ENCODE data around the gene SPACDR. TPM values are rescaled to one million over a fixed set of nuclear protein-coding genes. Genes with fewer than 3 reads are reported as not detected.
A peak's percentile ranks its signal among the peaks of the same experiment; 100 is the strongest.

The SPACDR gene
- total and polyA plus RNA-seq, 9 of the 15 experiments (the other 6 are each of a cell fraction or from before 2014, with no cell fraction given): 0.07 to 0.55 (median 0.14) TPM; not detected in 1

DNA sequence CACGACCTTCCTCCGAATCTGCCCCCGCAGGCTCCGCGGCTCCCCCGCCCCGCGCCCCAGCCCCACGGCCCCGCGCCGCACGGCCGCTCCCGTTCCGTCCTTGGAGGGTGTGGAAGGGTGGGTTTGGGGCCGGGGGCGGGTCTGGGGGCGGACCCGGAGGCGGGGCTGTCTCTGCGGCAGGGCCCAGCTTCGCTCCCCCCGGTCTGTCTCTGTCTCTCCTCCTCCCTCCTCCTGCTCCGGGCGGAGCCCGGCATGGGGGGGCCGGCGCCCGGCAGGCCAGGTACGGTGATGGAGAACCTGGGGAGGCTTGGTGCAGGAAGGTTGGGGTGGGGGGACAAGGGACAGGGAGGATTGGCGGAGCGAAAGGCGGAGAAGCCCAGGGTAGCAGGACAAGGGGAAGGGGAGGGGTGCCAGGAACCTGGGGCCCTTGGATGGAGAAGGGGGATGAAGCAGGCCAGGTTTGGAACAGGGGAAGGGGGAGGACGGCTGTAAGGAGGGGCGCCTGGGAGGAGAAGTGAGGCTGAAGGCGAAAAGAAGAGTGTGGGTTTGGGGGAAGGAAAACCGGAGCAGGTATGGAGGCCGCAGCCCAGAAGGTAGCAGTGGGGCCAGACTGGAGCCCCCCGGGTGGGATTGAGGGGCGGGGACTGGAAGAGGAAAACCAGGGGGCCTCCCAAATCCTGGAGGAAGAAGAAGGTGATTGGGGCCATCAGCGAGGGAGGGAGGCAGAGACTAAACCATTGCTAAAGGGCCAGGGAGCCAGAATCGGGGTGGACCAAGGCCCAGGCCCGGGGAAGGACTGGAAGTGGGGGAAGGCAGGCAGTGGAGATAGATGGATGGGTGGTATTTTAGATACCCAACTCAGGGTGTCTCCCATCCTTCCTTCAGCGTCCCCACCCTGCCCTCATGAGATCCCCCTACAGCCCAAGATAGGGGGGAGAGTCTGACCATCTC is 19.9 kb upstream of the SPACDR start, which contains the start of gene NYAP1:
TSS of gene NYAP1 (plus strand) at position 206 of the 951 bp plus-strand sequence. CDS start 1,385 bp downstream, outside the sequence.
- no peaks in the 10 kb centered on the region for H4K20me1 ChIP-seq (replicated peaks; ENCODE audit: control insufficient read depth, insufficient read depth, low read length)
- H3K27ac ChIP-seq (ENCODE audit: extremely low read depth, low read depth, low read length): peak within 1 kb of the TSS; percentile 27; the same call in 1 of the 3 replicates
- 72% methylated on average over 9 of the region's 45 CpGs for WGBS (ENCODE audit: insufficient coverage, low coverage, missing lambda C conversion rate)
- BruUV-seq (replicated peaks): no TSS peak
- in situ Hi-C loops (cut with MboI): no loop called here
- ChIA-PET CTCF (ENCODE audit: low intra/inter-chr PET ratio) (interaction anchor here (1.3 to 3.3 kb wide), 7 partner anchors 14 to 351 kb away, joined by 3 to 30 read pairs (median 5); no protein-coding TSS in a partner anchor), POLR2A (interaction anchor here (0.5 to 1.6 kb wide), 5 partner anchors 9 to 403 kb away, joined by 3 to 5 read pairs (median 3); no protein-coding TSS in a partner anchor)
- H3K79me2 ChIP-seq (ENCODE audit: control insufficient read depth, insufficient read depth, low read length): peaks cover 2% of the 10 kb centered on the region
- H3K9me3 ChIP-seq (replicated peaks; ENCODE audit: control insufficient read depth, insufficient read depth, low read depth, low read length): no peaks in the 10 kb centered on the region
- intact Hi-C loops (cut with micrococcal nuclease): loop anchor here (1.0 kb wide), 3 partner anchors 15 to 84 kb away; no protein-coding TSS in a partner anchor
- H2AFZ ChIP-seq (ENCODE audit: low read depth, low read length): peak within 1 kb of the TSS; percentile 96
- peak within 1 kb of the TSS; percentile 87 for H3K4me2 ChIP-seq (ENCODE audit: insufficient read depth, low read length)
- ATAC-seq (peak; percentile 70), DNase-seq (ENCODE audit: extremely low read depth in 1 of 4, low spot score in 3 of 4) (peak; percentile 83 to 95 (median 92)), FAIRE-seq (no peak)
- peaks cover 8 to 72% of the 10 kb centered on the region in 2 experiments; a peak in 4 of 5 replicates for H3K4me1 ChIP-seq (replicated peaks in 1 of 2; ENCODE audit: control insufficient read depth in 2 of 2, insufficient read depth in 2 of 2, low read length in 2 of 2)
- no peaks in the 10 kb centered on the region for H3K36me3 ChIP-seq (ENCODE audit: control insufficient read depth, insufficient read depth, low read length)
- H3K27me3 ChIP-seq (ENCODE audit: control insufficient read depth in 2 of 2, insufficient read depth in 2 of 2, low read length in 2 of 2): no peaks in the 10 kb centered on the region
- H3K4me3 ChIP-seq: peak within 1 kb of the TSS; percentile 64
- H3K9me1 ChIP-seq (ENCODE audit: control insufficient read depth, insufficient read depth, low read length): no peaks in the 10 kb centered on the region
- H3K9ac ChIP-seq (ENCODE audit: insufficient read depth in 1 of 2, low read depth in 2 of 2, low read length in 2 of 2): peak within 1 kb of the TSS; percentile 58 to 94; a peak in 3 of 4 replicates
- TF ChIP-seq, protein P1, sequence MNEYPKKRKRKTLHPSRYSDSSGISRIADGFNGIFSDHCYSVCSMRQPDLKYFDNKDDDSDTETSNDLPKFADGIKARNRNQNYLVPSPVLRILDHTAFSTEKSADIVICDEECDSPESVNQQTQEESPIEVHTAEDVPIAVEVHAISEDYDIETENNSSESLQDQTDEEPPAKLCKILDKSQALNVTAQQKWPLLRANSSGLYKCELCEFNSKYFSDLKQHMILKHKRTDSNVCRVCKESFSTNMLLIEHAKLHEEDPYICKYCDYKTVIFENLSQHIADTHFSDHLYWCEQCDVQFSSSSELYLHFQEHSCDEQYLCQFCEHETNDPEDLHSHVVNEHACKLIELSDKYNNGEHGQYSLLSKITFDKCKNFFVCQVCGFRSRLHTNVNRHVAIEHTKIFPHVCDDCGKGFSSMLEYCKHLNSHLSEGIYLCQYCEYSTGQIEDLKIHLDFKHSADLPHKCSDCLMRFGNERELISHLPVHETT (CRISPR knock-in tag; conservative IDR thresholded peaks at IDR 0.05 in 1 of 2, IDR thresholded peaks at IDR 0.05 in 1 of 2): peak in 1 of 2 experiments; percentile 84; a peak in 1 of 4 replicates
- TF ChIP-seq ZBTB1 (CRISPR knock-in tag; IDR thresholded peaks at IDR 0.05; ENCODE audit: borderline replicate concordance, low read depth) (0 out of 2 replicates have a peak, but pooled peaks have one; percentile 5), EGR1 (conservative IDR thresholded peaks at IDR 0.05) (peak; percentile 29), ZEB2 (IDR thresholded peaks at IDR 0.05) (peak; percentile 39; the same call in 1 of the 2 replicates), CREB1 (IDR thresholded peaks at IDR 0.05) (no peak), CREB1 (CRISPR knock-in tag; IDR thresholded peaks at IDR 0.05) (0 out of 2 replicates have a peak, but pooled peaks have one; percentile 5), E2F3 (CRISPR knock-in tag; IDR thresholded peaks at IDR 0.05) (no peak), HDGF (IDR thresholded peaks at IDR 0.05) (0 out of 2 replicates have a peak, but pooled peaks have one; percentile 27), ZNF584 (CRISPR knock-in tag; IDR thresholded peaks at IDR 0.05; ENCODE audit: low read depth) (no peak), DACH1 (IDR thresholded peaks at IDR 0.05; ENCODE audit: partially characterized antibody) (no peak)
- TF ChIP-seq, protein P2, sequence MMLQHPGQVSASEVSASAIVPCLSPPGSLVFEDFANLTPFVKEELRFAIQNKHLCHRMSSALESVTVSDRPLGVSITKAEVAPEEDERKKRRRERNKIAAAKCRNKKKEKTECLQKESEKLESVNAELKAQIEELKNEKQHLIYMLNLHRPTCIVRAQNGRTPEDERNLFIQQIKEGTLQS (IDR thresholded peaks at IDR 0.05): no peak
- TF ChIP-seq, protein P2 (CRISPR knock-in tag; conservative IDR thresholded peaks at IDR 0.05): no peak
- TF ChIP-seq, protein P3, sequence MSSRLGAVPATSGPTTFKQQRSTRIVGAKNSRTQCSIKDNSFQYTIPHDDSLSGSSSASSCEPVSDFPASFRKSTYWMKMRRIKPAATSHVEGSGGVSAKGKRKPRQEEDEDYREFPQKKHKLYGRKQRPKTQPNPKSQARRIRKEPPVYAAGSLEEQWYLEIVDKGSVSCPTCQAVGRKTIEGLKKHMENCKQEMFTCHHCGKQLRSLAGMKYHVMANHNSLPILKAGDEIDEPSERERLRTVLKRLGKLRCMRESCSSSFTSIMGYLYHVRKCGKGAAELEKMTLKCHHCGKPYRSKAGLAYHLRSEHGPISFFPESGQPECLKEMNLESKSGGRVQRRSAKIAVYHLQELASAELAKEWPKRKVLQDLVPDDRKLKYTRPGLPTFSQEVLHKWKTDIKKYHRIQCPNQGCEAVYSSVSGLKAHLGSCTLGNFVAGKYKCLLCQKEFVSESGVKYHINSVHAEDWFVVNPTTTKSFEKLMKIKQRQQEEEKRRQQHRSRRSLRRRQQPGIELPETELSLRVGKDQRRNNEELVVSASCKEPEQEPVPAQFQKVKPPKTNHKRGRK (tag; IDR thresholded peaks at IDR 0.05): peak; percentile 60
- TF ChIP-seq, protein P4, sequence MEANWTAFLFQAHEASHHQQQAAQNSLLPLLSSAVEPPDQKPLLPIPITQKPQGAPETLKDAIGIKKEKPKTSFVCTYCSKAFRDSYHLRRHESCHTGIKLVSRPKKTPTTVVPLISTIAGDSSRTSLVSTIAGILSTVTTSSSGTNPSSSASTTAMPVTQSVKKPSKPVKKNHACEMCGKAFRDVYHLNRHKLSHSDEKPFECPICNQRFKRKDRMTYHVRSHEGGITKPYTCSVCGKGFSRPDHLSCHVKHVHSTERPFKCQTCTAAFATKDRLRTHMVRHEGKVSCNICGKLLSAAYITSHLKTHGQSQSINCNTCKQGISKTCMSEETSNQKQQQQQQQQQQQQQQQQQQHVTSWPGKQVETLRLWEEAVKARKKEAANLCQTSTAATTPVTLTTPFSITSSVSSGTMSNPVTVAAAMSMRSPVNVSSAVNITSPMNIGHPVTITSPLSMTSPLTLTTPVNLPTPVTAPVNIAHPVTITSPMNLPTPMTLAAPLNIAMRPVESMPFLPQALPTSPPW (CRISPR knock-in tag; IDR thresholded peaks at IDR 0.05): peak; percentile 90

All from K562 (cell line).